DMS53 (cell line): ENCODE measurements around the gene CLCN5.
A peak's percentile ranks its signal among the peaks of the same experiment; 100 is the strongest.
"Not testable (repeated sequence)": the region's sequence is repeated elsewhere in the genome, so short reads cannot be mapped to it uniquely, and the experiment has no call there.

Experiments used
- DNase-seq: peaks from one replicate; lab custom pipeline; 2025; lab: John Stamatoyannopoulos, UW

CLCN5 gene

DNA sequence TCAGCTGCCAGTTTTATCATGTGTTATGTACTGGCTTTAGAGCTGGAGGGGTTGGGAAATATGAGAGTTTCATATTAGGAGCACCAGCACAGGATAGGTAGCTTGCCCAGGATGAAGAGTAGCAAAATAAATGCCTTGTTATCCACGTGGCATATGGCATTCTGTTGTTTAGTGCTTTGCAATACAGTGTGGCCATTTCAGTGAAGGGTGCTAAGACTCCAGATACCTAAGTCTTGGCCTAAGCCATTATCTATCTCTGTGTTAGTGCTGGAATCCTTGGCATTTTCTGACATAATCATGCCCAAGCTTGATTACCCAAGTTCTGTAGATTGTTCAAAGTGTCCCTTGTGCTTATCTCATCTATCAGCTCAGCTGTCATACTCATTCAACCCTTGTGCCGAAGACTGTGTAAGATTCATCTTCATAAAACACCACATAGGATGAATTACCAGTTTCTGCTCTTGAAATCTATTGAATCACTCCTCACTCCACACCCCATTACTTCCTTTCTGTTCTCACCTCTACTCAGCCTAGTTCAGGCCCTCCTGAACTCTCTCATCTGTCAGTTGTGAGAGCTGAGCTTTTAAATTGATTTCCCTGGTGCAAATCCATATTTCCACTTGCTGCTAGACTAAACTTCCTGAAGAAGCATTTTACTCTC lies 73.5 kb downstream of the CLCN5 start:
- no peak for DNase-seq

DNA sequence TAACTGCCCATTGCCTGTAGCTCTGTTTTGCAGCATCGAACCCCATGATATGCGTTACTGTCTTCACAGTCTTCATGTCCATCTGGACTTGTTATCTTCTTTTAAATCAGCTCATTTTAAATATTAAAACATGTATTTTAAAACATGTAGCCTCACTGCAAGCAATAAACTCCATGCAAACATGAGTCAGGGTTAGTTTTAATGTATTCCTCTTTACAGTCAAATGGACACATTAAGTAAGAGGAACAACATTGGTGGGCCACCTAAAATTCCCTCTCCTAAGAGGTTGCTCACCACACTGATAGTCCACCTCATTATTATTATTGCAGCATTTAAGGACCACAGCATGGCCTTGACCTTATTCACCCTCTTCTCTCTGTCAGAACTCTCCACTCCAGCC lies 74.1 kb downstream of the CLCN5 start:
- DNase-seq = no peak

DNA sequence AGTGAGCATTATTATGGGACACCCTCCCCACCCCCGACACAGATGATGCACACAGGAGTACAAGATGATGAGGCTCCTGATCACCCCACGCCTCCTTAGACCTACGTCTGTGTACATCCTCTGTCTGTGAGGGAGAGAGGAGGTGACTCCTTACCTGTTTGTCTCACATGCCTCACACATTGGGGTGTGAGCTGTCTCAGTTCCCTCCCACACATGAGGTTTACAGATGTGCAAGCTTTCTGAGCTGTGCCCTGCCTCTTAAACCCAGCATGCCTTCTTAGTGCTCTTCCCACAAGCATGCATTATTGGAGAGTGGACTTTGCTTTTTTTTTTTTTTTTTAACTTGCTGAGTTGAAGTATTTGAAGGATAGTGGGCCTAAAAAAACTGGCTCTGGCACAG lies 76.7 kb downstream of the CLCN5 start:
- DNase-seq = no peak

DNA sequence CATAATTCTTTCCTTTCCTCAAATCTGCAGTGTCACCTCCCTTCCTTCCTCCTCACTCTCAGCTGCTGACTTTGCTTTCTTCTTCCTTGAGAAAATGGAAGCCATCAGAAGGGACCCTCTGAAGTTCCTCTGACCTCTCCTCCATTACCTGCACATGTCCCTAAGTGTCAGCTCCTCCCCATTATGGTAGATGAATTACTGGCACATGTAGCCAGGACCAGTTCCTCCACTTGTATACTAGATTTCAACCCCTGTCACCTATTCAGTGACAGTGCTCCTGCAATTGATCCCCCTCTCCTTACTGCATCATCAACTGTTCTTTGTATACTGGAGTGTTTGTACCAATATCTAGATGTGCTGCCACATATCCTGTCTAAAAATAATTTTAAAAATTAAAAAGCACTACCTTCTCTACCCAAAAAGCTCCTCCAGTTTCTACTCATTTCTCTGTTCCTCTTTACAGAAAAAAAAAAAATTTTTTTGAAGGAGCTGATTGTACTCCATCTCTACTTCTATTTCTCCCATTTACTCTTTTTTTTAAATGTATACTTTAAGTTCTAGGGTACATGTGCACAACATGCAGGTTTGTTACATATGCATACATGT lies 78.6 kb downstream of the CLCN5 start:
- no peak for DNase-seq

DNA sequence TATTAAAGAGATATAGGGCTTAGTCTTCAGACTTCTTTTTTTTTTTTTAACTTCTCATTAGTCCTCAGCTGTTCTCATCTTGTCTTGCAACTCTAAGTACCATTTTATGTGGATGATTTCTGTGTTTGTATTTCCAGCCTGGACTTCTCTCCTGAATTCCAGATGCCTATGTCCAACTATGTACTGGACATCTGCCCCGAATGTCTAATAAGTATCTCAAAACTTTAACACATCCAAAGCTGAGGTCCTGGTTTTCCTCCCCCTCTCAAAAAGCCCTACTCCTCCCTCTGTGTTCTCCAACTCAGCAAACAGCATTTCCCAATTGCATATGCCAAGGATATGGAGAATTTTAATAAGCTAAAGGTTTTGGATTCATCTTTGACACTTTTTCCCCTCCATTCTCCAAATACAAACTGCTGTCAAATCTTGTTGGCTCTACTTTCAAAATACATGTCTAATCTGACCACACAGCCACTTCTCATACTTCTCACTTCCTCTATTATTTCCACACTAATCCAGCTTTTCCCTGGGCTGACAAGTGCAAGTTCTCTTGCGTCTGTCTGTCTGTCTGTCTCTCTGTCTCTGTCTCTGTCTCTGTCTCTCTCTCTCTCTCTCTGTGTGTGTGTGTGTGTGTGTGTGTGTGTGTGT lies 79.8 kb downstream of the CLCN5 start:
- no peak for DNase-seq

DNA sequence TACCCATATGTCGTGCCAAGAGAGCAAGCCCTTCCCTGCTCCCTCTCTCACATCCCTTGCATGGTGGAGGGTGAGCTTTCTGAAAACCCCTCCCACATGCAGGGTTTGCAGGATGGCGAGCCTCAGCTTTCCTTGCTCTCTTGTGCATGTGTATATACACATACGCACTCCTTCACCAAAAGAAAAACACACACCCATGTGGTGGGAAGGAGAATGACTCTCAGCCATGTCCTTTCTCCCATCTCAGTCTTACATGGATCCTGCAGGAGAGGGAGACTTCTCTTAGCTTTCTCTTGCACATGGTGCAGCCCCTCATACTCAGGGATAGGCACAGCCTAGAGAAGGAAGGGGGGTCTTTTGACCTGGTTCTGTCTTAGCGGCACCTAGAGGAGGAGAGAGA lies 81.1 kb downstream of the CLCN5 start:
- DNase-seq = no peak

DNA sequence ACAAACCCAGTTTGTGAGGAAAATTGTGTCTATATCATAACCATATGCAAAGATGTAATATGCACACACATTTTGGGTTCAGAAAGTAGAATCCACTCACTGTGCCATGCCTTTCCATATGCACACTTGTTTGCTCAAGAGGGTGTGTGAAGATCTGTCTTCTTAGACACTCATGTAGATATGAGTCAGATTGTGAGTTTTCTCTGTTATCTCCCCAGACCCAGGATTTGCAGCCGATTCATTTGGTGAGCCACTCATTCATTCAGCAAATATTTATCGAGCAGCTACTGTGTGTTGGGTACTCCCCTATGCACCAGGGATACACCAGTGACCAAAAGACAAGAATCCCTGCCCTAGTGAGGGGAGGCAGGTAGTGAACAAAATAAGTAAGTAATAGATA lies 81.5 kb downstream of the CLCN5 start:
- DNase-seq = peak; percentile 8

DNA sequence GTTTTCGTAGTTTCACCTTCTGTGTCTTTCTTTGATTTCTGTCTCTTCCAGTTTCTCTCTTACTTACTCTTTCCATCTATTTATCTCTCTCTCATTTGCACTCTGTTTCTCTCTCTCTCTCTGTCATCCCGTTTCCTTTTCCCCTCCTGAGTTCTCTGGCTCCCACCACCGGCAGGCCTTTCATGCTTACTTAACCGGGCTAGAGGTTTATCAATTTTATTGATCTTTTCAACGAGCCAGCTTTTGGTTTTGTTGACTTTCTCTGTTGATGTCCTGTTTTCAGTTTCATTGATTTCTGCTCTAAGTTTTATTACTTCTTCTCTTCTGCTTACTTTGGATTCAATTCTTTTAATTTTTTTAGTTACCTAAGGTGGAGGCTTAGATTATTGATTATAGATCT lies 103.2 kb downstream of the CLCN5 start:
- not testable (repeated sequence) for DNase-seq

DNA sequence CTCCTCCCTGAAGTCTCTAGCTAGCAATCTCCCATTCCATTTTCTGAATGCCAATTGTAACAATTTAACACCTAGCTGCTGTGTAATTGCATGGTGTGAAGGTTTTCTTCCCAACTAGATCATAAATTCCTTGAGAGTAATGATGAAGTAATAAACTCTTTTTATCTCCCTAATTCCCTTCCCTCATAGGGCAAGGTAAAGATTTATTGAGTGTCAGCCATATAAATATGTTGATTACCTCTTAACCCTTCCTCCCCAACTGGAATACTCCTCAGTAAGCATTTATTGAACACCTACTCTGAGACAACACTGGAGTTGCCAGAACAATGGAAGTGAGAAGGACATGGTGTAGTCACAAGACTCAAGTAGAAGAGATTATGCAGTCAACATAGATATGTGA lies 112.7 kb downstream of the CLCN5 start:
- no peak for DNase-seq

DNA sequence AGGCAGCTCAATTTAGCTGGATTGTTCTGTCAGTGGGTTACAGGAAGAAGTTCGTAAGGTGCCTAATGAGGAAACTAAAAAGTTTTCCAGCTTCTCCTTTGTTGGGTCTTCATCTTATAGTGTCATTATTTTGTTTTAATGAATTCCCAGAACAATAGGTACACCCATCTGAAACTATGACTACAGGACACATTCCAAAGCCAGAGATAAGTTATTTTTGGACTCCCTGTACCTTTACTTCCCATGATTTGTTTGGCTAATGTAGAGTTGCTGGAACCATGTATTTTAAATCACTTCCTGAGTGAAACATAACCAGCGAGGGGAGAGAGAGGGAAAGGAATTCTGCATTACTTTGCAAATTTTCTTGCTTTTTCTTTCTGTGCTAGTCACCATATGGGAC lies 114.0 kb downstream of the CLCN5 start:
- DNase-seq = no peak

DNA sequence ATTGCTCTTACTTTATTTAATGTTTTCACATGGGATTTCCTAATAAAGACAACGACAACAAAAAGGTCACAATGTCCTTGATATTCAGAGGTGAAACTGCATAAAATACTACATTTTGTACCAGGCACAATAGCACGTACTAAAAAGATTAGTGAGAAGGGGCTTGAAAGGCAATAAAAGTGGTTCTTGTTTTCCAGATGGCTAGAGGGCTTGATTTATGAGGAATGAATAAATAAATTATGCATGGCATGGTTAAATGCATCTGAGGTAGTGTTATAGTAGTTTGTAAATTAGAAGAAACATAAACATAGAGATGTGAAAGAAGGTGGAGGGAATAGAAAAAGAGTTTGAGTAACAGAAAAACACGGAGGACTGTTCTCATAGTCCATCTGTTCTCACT lies 123.4 kb downstream of the CLCN5 start:
- DNase-seq = no peak

DNA sequence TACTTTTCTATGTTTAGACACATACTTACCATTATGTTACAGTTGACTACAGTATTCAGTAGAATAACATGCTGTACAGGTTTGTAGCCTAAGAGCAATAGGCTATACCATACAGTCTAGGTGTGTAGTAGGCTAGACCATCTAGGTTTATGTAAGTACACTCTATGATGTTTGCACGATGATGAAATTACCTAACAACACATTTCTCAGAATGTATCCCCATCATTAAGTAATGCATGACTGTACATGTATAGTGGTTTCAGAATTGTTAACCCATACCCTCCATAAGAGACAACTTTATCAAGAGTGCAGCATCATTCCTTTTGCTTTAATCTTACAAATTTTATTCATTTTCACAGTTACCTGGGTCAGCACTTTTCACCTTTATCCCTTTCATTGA lies 126.8 kb downstream of the CLCN5 start:
- no peak for DNase-seq

DNA sequence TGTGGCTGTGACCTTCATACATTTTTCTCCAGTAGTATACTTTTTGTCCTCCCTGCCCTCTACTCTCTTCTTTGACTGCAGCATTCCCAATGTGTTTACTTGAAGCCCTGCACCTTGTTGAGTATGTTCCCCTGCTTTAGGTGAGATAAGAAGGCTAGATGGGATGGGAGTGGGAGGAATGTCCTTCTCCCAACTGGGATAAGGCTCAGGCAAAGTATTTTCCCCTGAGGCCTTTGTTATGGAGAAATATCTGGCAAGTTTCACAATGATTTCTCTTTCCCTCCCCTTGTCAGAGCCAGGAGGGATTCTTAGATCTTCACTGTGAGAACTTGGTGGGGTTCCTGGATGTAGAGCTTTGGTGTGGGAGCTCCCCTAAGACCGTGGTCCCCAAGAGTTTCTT lies 131.8 kb downstream of the CLCN5 start:
- DNase-seq = no peak

DNA sequence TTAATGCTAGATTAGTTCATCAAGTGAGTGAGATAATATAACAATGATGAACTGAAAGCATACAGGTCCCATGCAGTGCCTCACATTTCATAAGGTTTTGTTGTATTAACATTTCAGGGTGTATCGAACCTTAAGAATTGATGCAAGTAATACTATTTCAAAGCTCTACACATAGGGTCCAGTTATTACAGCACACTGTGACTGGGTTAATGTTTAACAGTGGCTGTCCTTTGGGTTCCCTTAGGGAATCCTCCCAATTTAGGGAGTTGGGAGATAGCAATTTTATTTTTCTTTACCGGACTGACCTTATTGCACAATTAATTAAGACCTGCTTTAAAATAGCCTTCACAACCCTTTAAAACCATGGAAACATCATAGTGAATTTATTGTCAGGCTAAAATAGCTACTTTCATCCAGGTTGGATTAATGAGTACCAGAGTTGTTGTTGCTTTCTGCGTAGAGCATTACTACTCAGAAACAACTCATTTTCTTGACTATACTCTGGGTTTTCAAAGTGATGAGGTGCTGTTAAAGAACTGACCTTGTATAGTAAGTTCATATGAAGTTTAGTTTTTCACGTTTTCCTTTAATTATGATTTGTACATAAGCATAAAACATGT lies 144.0 kb downstream of the CLCN5 start:
- peak; percentile 22 for DNase-seq

DNA sequence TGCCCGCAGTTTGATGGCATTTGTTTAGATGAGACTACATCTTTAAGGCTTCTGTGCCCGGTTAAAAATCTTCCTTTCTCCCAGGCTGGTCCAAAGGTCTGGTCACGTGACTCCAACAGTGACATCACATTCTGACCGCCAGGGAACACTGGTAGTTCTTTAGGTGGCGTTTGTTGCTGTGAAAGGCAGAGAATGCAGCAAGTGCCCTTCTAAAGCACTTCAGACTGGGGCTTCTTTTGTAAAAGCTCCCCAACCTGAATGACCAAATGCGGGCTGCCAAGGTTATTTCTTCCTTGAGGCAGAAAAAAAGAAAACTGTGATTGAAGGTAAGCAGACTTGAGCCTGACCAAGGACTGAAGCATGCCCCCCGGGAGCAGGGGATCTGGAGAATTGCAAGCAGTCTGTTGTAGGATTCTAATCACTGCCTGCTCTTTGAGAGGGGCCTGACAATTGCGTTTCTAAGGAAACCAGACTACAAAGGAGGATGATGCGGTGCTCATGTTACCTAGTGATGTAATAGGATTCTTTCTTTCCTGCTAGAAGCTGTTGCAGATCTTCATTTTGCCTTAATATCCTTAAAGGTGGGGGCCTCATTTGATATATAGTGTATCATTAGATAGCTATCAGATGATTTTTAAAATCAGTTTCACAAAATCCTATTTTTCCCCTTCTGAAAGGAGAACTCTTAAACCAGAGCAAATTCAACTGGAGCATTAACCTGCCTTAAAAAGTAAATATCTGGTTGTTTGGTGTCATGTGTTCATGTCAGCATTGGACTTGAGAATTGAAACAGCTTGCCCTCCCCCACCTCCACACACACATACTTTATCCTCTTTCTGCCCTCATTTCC lies 145.3 kb downstream of the CLCN5 start:
- peak; percentile 88 for DNase-seq

DNA sequence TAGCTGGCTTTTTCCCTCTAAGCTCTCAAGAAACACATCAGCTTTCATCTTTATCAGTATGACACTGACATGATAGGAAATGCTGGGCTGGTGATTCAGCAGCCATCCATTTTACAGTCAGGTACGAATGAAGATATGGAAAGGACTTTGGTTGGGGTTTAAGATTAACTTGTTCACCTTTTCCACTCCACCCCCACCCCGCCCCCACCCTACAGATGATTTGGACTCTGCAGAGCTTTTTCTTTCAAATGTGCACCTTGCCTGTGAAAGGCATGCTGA lies 145.8 kb downstream of the CLCN5 start:
- no peak for DNase-seq

DNA sequence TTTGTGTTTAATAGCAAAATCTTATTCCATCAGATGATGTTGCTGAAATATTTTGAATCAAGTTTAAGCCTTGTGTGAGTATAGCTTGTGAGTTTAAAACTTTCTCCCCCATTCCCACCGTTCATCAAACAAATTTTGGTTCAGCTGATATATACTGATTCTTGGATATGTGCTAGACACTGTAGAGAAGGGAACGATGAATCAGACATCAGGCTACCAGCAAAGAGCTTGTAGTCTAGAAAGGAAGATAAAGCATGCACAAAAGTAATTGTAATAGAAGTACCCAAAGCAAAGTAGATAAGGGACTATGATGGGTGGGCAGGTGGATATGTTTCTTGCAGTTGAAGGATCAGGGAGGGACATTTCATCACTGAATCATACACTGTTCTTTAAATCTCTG lies 146.5 kb downstream of the CLCN5 start:
- DNase-seq = no peak

DNA sequence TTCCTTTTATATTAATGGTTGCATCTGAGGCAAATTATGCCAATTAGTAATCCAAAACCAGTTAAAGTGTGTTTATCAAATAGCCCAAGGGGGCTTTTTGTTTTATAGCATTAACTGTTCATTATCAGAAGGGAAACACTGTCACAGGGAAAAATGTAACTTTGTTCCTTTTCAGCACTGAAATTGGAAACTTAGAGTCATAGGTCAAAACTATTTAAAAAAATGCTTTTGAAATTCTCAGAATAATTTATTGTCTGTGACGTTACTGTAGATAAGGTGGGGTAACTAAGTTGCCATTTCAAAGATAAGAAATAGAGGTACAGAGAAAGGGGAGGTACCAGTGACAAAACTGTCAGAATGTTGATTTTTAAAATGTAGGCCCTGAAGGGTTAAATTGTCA lies 149.1 kb downstream of the CLCN5 start:
- no peak for DNase-seq

DNA sequence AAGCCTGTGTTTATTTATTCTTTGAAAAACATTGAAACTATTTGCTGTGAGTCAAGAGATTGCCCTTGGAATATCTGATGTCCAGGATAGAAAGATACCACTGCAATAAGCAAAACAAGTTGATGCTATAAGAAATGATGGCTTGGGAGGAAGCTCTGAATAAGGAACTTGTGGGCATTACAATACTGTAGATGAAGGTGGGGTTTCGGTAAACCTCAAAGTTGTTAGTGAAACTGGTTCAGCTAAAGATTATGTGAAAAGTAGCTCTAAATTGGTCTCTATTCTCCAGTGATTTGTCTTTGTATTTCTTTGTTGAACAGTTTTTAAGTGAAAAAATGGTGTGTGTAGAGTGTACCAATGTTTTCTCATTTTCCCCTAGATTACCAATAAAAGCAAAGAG lies 149.7 kb downstream of the CLCN5 start:
- DNase-seq = no peak

DNA sequence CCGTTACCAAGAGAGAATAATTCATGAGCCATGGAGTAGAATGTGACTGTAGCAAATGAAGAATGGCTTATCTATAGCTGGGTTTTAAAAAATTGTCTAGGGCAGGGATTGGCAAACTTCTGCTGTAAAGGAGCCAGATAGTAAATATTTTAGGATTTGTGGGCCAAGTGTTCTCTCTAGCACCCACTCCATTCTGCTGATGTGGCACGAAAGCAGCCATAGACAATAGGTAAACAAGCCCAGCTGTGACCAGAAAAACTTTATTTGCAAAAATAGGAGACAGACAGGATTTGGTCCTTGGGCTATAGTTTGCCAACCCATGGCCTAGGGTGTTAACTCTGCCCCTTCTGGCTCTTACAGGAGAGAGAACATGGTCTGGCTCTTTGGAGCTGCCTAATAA lies 151.2 kb downstream of the CLCN5 start:
- no peak for DNase-seq

DNA sequence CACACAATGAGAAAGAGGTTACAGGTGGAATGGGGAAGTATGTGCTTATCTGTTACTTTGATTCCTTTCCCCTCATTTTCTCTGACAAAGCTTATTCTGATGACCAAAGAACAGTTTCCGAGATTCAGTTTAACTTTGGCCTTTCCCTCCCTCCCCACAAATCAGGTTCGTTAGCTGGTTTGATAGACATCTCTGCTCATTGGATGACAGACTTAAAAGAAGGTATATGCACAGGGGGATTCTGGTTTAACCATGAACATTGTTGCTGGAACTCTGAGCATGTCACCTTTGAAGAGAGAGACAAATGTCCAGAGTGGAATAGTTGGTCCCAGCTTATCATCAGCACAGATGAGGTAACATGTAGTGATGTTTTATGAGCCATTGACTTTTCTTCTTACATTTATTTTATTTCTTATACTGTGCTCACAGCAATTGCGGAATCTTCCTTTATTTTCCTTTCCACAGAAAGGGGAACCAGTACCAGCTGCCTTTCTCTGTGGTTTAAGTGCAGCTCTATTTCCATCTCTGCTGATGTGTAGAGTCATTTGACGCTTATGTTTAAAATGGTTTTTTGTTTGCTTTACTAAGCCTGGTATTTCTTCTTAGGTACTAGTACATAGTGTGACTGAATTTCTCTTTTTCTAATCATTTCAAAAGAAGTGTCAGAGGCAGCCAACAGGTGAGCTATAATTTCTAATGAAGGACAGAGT lies 153.4 kb downstream of the CLCN5 start:
- DNase-seq = no peak

DNA sequence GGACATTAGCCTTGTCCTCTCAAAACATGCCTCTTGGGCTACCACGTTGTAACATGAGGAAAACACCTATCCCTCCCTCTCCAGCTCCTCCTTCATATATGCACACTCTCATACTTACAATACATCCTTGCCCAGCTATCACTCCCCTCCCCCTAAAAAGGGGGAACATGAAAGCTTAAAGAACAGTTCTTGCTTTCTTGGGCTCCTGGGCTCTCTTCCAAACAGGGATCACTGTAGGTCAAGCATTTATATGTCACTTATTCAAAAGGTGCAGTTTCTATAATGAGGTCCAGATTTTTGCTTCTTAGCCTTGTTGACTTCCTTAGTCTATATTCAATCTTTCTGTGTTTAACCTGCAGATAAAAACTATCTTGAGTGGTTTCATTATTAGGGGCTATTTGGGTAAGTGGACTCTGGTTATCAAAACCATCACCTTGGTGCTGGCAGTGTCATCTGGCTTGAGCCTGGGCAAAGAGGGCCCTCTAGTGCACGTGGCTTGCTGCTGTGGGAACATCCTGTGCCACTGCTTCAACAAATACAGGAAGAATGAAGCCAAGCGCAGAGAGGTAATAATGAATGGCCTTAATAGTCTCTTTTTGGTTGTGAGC lies 159.0 kb downstream of the CLCN5 start:
- DNase-seq = peak; percentile 70
